ENCODE data around the gene AK9. TPM values are rescaled to one million over a fixed set of nuclear protein-coding genes. Genes with fewer than 3 reads are reported as not detected.

Gene AK9
- total RNA-seq, 1 experiment from 2014 or later: 2.3 TPM

- no peaks in the 10 kb centered on the region for H3K9me3 ChIP-seq (ENCODE audit: control insufficient read depth, insufficient read depth, low read depth, low read length)
- H3K4me1 ChIP-seq (ENCODE audit: control insufficient read depth, insufficient read depth, low read length): no peaks in the 10 kb centered on the region
- peaks cover 40% of the 10 kb centered on the region for H3K36me3 ChIP-seq (ENCODE audit: control insufficient read depth, insufficient read depth, low read length)
- no peak overlapping the region for H3K4me3 ChIP-seq (ENCODE audit: low read depth in 2 of 2, low read length in 2 of 2)
- no peaks in the 10 kb centered on the region for H3K27me3 ChIP-seq (ENCODE audit: control insufficient read depth, insufficient read depth, low read length)
- no peak for ATAC-seq
- ChIA-PET CTCF (no interaction called here), POLR2A (interaction anchor here (0.6 kb wide), 1 partner anchor 10 kb away, joined by 5 read pairs; no protein-coding TSS in a partner anchor)
- intact Hi-C loops (cut with micrococcal nuclease; ENCODE audit: unreplicated experiment): no loop called here
- H3K27ac ChIP-seq (ENCODE audit: low read length): no peak overlapping the region
- BruUV-seq (replicated peaks): no TSS peak
- in situ Hi-C loops (cut with HindIII; ENCODE audit: low pct_unique_long_range_greater_than_20kb, low sequenced_read_pairs): no loop called here
- DNase-seq (ENCODE audit: low read depth, low spot score): no peak
- TF ChIP-seq REST (IDR thresholded peaks at IDR 0.05; ENCODE audit: insufficient read depth in 1 of 2, low read depth in 2 of 2, low read length in 1 of 2) (no peak), CTCF (IDR thresholded peaks at IDR 0.05) (no peak), SIN3A (IDR thresholded peaks at IDR 0.05; ENCODE audit: borderline replicate concordance, insufficient read depth, low read depth, low read length) (no peak), POLR2AphosphoS5 (IDR thresholded peaks at IDR 0.05; ENCODE audit: low read depth, low read length) (no peak), TCF7L2 (IDR thresholded peaks at IDR 0.05; ENCODE audit: low read depth, low read length) (no peak)
These were observed 221.3 kb downstream of the AK9 start for GRCh38 chr6:109469591-109470189.

GRCh38 chr6:109467696-109468095 lies 223.3 kb downstream of the AK9 start:
- in situ Hi-C loops (cut with HindIII; ENCODE audit: low pct_unique_long_range_greater_than_20kb, low sequenced_read_pairs): no loop called here
- H3K4me1 ChIP-seq (ENCODE audit: control insufficient read depth, insufficient read depth, low read length): no peaks in the 10 kb centered on the region

More at GRCh38 chr6:109467696-109468095, 223.3 kb downstream of the AK9 start:
- POLR2A ChIA-PET: no interaction called here
- intact Hi-C loops (cut with micrococcal nuclease; ENCODE audit: unreplicated experiment): no loop called here
- Histone ChIP-seq H3K4me3 (ENCODE audit: low read depth in 2 of 2, low read length in 2 of 2) (no peak overlapping the region), H3K36me3 (ENCODE audit: control insufficient read depth, insufficient read depth, low read length) (peaks cover 49% of the 10 kb centered on the region), H3K9me3 (ENCODE audit: control insufficient read depth, insufficient read depth, low read depth, low read length) (no peaks in the 10 kb centered on the region), H3K27me3 (ENCODE audit: control insufficient read depth, insufficient read depth, low read length) (no peaks in the 10 kb centered on the region), H3K27ac (ENCODE audit: low read length) (no peak overlapping the region)
- no TSS peak for BruUV-seq (replicated peaks)
- ATAC-seq (no peak), DNase-seq (ENCODE audit: low read depth, low spot score) (no peak)
- no peak for TF ChIP-seq SIN3A (IDR thresholded peaks at IDR 0.05; ENCODE audit: borderline replicate concordance, insufficient read depth, low read depth, low read length)
- no peak for TF ChIP-seq REST (IDR thresholded peaks at IDR 0.05; ENCODE audit: insufficient read depth in 1 of 2, low read depth in 2 of 2, low read length in 1 of 2)
- TF ChIP-seq POLR2AphosphoS5 (IDR thresholded peaks at IDR 0.05; ENCODE audit: low read depth, low read length): no peak
- TF ChIP-seq TCF7L2 (IDR thresholded peaks at IDR 0.05; ENCODE audit: low read depth, low read length): no peak
- no peak for TF ChIP-seq CTCF (IDR thresholded peaks at IDR 0.05)
- CTCF ChIA-PET: no interaction called here
